ENCODE measurements around the gene MCTP2. TPM values are rescaled to one million over a fixed set of nuclear protein-coding genes. Genes with fewer than 3 reads are reported as not detected.

MCTP2 gene
- total and polyA plus RNA-seq, 2 donors (not counting 1 experiment from before 2014, with no cell fraction given) = 38.3 to 64.8 TPM

GRCh38 chr15:94237903-94238302 is 6.5 kb downstream of the MCTP2 start:
- H3K4me1 ChIP-seq (ENCODE audit: control insufficient read depth in 2 of 2, insufficient read depth in 2 of 2, low read length in 2 of 2) = peaks cover 55 to 69% of the 10 kb centered on the region in 2 donors
- no CpG with 5 or more reads among the region's 8 CpGs for WGBS (ENCODE audit: insufficient coverage)
- H4K20me1 ChIP-seq (ENCODE audit: control insufficient read depth, insufficient read depth, low read length, poor library complexity, severe bottlenecking) = peaks cover 27% of the 10 kb centered on the region
- no peaks in the 10 kb centered on the region for H3K27me3 ChIP-seq (replicated peaks in 1 of 4; ENCODE audit: control extremely low read depth in 1 of 4, control insufficient read depth in 3 of 4, insufficient read depth in 4 of 4, low read length in 3 of 4)
- no peak overlapping the region for H3K9ac ChIP-seq (ENCODE audit: low read length)
- intact Hi-C loops (cut with micrococcal nuclease) = loop anchor here (2.0 kb wide), 1 partner anchor 19 kb away; no protein-coding TSS in a partner anchor
- ChIA-PET POLR2A (interaction anchor here (0.8 to 1.3 kb wide), 2 partner anchors 8 to 18 kb away, joined by 3 to 4 read pairs; no protein-coding TSS in a partner anchor), CTCF (interaction anchor here (1.0 to 2.9 kb wide), 7 partner anchors 8 to 86 kb away, joined by 3 to 11 read pairs (median 7); no protein-coding TSS in a partner anchor)
- H3K27ac Mint-ChIP-seq = peak overlapping the region; percentile 71
- no peak overlapping the region for H2AFZ ChIP-seq (ENCODE audit: insufficient read depth, low read depth, low read length, poor library complexity, severe bottlenecking)
- no peaks in the 10 kb centered on the region for H3K9me3 Mint-ChIP-seq (ENCODE audit: insufficient read depth)
- peaks cover 79% of the 10 kb centered on the region for H3K79me2 ChIP-seq (ENCODE audit: control insufficient read depth, insufficient read depth, low read length)
- H3K4me3 ChIP-seq (ENCODE audit: control extremely low read depth in 1 of 5, extremely low read depth in 1 of 5, insufficient read depth in 1 of 5, low read depth in 2 of 5, low read length in 4 of 5) = no peak overlapping the region
- no peaks in the 10 kb centered on the region for H3K9me3 ChIP-seq (ENCODE audit: control extremely low read depth in 1 of 3, control insufficient read depth in 2 of 3, insufficient read depth in 1 of 3, low read length in 2 of 3)
- no peak overlapping the region for H3K4me3 Mint-ChIP-seq
- ATAC-seq (ENCODE audit: low read depth) (no peak), DNase-seq (no peak)
- H3K27me3 Mint-ChIP-seq = no peaks in the 10 kb centered on the region
- H3K36me3 ChIP-seq (replicated peaks in 1 of 2; ENCODE audit: control extremely low read depth in 1 of 2, control insufficient read depth in 1 of 2, extremely low read depth in 1 of 2, insufficient read depth in 2 of 2, low read length in 1 of 2) = peaks cover 0 to 4% of the 10 kb centered on the region in 2 experiments
- no peak overlapping the region for H3K4me2 ChIP-seq (replicated peaks; ENCODE audit: low read depth, low read length, poor library complexity, severe bottlenecking)
- peaks cover 84% of the 10 kb centered on the region for H3K4me1 Mint-ChIP-seq
- peak overlapping the region in 1 of 2 donors; percentile 48 for H3K27ac ChIP-seq (ENCODE audit: low read length in 2 of 2)
- no peak for TF ChIP-seq CTCF (IDR thresholded peaks at IDR 0.05)
- TF ChIP-seq EZH2 (IDR thresholded peaks at IDR 0.05; ENCODE audit: borderline replicate concordance, insufficient read depth, low read depth, low read length, poor library complexity, severe bottlenecking) = no peak

- peak; percentile 74 for ATAC-seq (ENCODE audit: low read depth)
- peak overlapping the region; percentile 64 for H3K4me3 Mint-ChIP-seq
- POLR2A ChIA-PET = interaction anchor here (0.8 to 1.3 kb wide), 2 partner anchors 9 to 18 kb away, joined by 3 to 4 read pairs; no protein-coding TSS in a partner anchor
Observed at GRCh38 chr15:94238539-94239118, 7.3 kb downstream of the MCTP2 start.

More at GRCh38 chr15:94238539-94239118, 7.3 kb downstream of the MCTP2 start:
- Histone ChIP-seq H3K27ac (ENCODE audit: low read length in 2 of 2) (peak overlapping the region; percentile 25 to 48), H3K9ac (ENCODE audit: low read length) (no peak overlapping the region), H3K27me3 (replicated peaks in 1 of 4; ENCODE audit: control extremely low read depth in 1 of 4, control insufficient read depth in 3 of 4, insufficient read depth in 4 of 4, low read length in 3 of 4) (no peaks in the 10 kb centered on the region), H3K4me3 (ENCODE audit: control extremely low read depth in 1 of 5, extremely low read depth in 1 of 5, insufficient read depth in 1 of 5, low read depth in 2 of 5, low read length in 4 of 5) (no peak overlapping the region), H4K20me1 (ENCODE audit: control insufficient read depth, insufficient read depth, low read length, poor library complexity, severe bottlenecking) (peaks cover 27% of the 10 kb centered on the region), H2AFZ (ENCODE audit: insufficient read depth, low read depth, low read length, poor library complexity, severe bottlenecking) (no peak overlapping the region), H3K36me3 (replicated peaks in 1 of 2; ENCODE audit: control extremely low read depth in 1 of 2, control insufficient read depth in 1 of 2, extremely low read depth in 1 of 2, insufficient read depth in 2 of 2, low read length in 1 of 2) (peaks cover 0 to 4% of the 10 kb centered on the region in 2 experiments), H3K4me1 (ENCODE audit: control insufficient read depth in 2 of 2, insufficient read depth in 2 of 2, low read length in 2 of 2) (peaks cover 54 to 61% of the 10 kb centered on the region in 2 donors), H3K79me2 (ENCODE audit: control insufficient read depth, insufficient read depth, low read length) (peaks cover 77% of the 10 kb centered on the region), H3K9me3 (ENCODE audit: control extremely low read depth in 1 of 3, control insufficient read depth in 2 of 3, insufficient read depth in 1 of 3, low read length in 2 of 3) (no peaks in the 10 kb centered on the region), H3K4me2 (replicated peaks; ENCODE audit: low read depth, low read length, poor library complexity, severe bottlenecking) (peak overlapping the region; percentile 38)
- Mint-ChIP-seq H3K27me3 (no peaks in the 10 kb centered on the region), H3K9me3 (ENCODE audit: insufficient read depth) (no peaks in the 10 kb centered on the region), H3K4me1 (peaks cover 79% of the 10 kb centered on the region), H3K27ac (peak overlapping the region; percentile 88)
- peak; percentile 77 for DNase-seq
- CTCF ChIA-PET = interaction anchor here (0.6 to 2.9 kb wide), 9 partner anchors 9 to 86 kb away, joined by 3 to 11 read pairs (median 4); no protein-coding TSS in a partner anchor
- 0% methylated on average over 2 of the region's 4 CpGs for whole genome bisulfite sequencing (ENCODE audit: insufficient coverage)
- intact Hi-C loops (cut with micrococcal nuclease) = loop anchor here (2.0 kb wide), 1 partner anchor 18 kb away; no protein-coding TSS in a partner anchor
- TF ChIP-seq CTCF (IDR thresholded peaks at IDR 0.05) = no peak
- no peak for TF ChIP-seq EZH2 (IDR thresholded peaks at IDR 0.05; ENCODE audit: borderline replicate concordance, insufficient read depth, low read depth, low read length, poor library complexity, severe bottlenecking)
